ENCODE results near the gene LRRK1. TPM values are rescaled to one million over a fixed set of nuclear protein-coding genes. Genes with fewer than 3 reads are reported as not detected.

The LRRK1 gene
- total RNA-seq, 3 donors from 2014 or later (not counting 1 experiment from before 2014, with no cell fraction given) = 1.2 to 5.5 (median 3.2) TPM

DNA sequence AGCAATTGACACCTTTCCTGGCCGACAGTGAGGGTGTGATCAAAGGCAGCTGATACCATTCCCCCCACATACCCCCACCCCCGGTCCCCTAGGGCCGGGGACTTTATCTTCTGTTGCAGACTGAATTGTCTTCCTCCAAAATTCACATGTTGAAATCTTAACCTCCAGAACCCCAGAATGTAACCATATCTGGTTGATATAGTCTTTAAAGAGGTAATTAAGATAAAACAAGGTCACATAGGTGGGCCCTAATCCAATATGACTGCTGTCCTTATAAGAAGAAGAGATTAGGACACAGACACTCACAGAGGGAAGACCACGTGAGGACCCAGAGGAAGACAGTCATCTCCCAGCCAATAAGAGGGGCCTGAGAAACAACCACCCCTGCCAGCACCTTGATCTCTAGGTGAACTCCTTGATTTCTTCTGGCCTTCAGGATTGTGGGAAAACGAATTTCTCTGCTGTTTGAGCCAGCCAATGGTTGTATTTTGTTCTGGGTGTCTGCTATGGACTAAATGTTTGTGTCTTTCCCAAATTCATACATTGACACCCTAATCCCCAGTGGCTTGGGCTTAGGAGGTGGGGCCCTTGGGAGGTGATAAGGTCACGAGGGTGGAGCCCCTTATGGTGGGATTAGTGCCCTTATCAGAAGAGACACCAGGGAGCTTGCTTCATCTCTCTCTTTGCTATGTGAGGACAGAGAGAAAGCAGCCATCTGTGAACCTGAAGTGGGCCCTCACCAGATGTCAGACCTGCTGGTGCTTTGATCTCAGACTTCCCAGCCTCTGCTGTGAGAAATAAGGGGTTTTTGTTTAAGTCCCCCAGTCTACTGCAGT, 188.7 kb downstream of the LRRK1 start:
- no peaks in the 10 kb centered on the region for H3K4me1 ChIP-seq (ENCODE audit: control insufficient read depth, insufficient read depth, low read length)
- TF ChIP-seq, protein P1, sequence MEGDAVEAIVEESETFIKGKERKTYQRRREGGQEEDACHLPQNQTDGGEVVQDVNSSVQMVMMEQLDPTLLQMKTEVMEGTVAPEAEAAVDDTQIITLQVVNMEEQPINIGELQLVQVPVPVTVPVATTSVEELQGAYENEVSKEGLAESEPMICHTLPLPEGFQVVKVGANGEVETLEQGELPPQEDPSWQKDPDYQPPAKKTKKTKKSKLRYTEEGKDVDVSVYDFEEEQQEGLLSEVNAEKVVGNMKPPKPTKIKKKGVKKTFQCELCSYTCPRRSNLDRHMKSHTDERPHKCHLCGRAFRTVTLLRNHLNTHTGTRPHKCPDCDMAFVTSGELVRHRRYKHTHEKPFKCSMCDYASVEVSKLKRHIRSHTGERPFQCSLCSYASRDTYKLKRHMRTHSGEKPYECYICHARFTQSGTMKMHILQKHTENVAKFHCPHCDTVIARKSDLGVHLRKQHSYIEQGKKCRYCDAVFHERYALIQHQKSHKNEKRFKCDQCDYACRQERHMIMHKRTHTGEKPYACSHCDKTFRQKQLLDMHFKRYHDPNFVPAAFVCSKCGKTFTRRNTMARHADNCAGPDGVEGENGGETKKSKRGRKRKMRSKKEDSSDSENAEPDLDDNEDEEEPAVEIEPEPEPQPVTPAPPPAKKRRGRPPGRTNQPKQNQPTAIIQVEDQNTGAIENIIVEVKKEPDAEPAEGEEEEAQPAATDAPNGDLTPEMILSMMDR (IDR thresholded peaks at IDR 0.05) = no peak
- Mint-ChIP-seq H3K9me3 (no peaks in the 10 kb centered on the region), H3K36me3 (no peaks in the 10 kb centered on the region), H3K27ac (no peak overlapping the region), H3K27me3 (ENCODE audit: low read depth in 2 of 2) (peaks cover 0 to 3% of the 10 kb centered on the region in 2 donors), H3K4me1 (no peaks in the 10 kb centered on the region), H3K4me3 (no peak overlapping the region)
- DNase-seq = no peak
- no peak overlapping the region for H3K27ac ChIP-seq (ENCODE audit: low read length)
- no peak overlapping the region for H3K4me3 ChIP-seq (ENCODE audit: low read length)
- intact Hi-C loops (cut with micrococcal nuclease) = no loop called here
- ATAC-seq = no peak
- H3K36me3 ChIP-seq (ENCODE audit: control insufficient read depth, insufficient read depth, low read length) = no peaks in the 10 kb centered on the region
- WGBS (ENCODE audit: insufficient coverage) = 84% methylated on average over 4 of the region's 6 CpGs
- H3K9me3 ChIP-seq (ENCODE audit: control insufficient read depth, insufficient read depth, low read length) = no peaks in the 10 kb centered on the region
- H3K27me3 ChIP-seq (ENCODE audit: control insufficient read depth, insufficient read depth, low read length) = no peaks in the 10 kb centered on the region

DNA sequence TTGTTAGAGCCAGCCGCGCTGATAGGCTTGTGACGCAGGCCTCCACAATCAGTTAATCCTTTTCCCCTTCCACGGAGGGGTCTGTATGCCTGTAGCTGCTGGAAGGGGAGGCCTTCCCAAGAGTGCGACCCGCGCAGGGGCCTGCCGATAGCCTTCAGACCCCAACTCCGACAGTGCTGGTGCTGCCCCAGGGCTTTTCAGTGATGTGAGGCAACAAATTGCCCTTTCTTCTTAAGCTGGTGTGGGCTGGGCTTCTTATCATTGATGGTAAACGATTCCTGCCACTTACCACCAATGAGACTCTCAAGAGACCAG, 189.3 kb downstream of the LRRK1 start:
- Mint-ChIP-seq H3K27ac (no peak overlapping the region), H3K27me3 (ENCODE audit: low read depth in 2 of 2) (peaks cover 0 to 3% of the 10 kb centered on the region in 2 donors), H3K36me3 (no peaks in the 10 kb centered on the region), H3K4me1 (no peaks in the 10 kb centered on the region), H3K9me3 (no peaks in the 10 kb centered on the region), H3K4me3 (no peak overlapping the region)
- WGBS (ENCODE audit: insufficient coverage) = 99% methylated on average over 10 of the region's 10 CpGs
- DNase-seq = no peak
- Histone ChIP-seq H3K4me1 (ENCODE audit: control insufficient read depth, insufficient read depth, low read length) (no peaks in the 10 kb centered on the region), H3K9me3 (ENCODE audit: control insufficient read depth, insufficient read depth, low read length) (no peaks in the 10 kb centered on the region), H3K4me3 (ENCODE audit: low read length) (no peak overlapping the region), H3K27ac (ENCODE audit: low read length) (no peak overlapping the region), H3K27me3 (ENCODE audit: control insufficient read depth, insufficient read depth, low read length) (no peaks in the 10 kb centered on the region), H3K36me3 (ENCODE audit: control insufficient read depth, insufficient read depth, low read length) (no peaks in the 10 kb centered on the region)
- no peak for ATAC-seq
- TF ChIP-seq, protein P1 (IDR thresholded peaks at IDR 0.05) = no peak
- intact Hi-C loops (cut with micrococcal nuclease) = no loop called here

DNA sequence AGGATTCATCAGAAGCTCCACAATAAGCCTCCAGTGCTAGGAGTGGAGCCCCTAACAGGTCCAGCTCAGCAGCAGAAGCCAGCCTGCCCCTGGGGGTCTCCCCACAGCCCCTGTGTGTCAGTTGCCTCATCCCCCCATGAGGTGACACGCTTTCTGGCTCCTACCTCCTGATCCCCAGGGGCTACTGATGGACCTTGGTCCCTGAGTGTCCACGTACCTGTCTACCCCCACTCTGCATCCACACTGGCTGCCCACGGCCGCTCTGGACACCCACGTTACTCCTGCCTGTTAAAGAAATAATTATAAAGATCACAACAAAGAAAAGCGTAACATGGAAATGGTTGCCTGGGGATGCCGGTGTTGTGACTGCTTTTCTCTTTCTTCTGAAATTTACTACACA, 189.6 kb downstream of the LRRK1 start:
- 92% methylated on average over 6 of the region's 7 CpGs for WGBS (ENCODE audit: insufficient coverage)
- H3K36me3 Mint-ChIP-seq = no peaks in the 10 kb centered on the region
- no peak overlapping the region for H3K4me3 Mint-ChIP-seq
- H3K27ac Mint-ChIP-seq = no peak overlapping the region
- H3K27me3 Mint-ChIP-seq (ENCODE audit: low read depth in 2 of 2) = peaks cover 0 to 3% of the 10 kb centered on the region in 2 donors
- H3K4me1 Mint-ChIP-seq = no peaks in the 10 kb centered on the region
- intact Hi-C loops (cut with micrococcal nuclease) = no loop called here
- DNase-seq (no peak), ATAC-seq (no peak)
- no peaks in the 10 kb centered on the region for H3K9me3 ChIP-seq (ENCODE audit: control insufficient read depth, insufficient read depth, low read length)
- no peak overlapping the region for H3K4me3 ChIP-seq (ENCODE audit: low read length)
- TF ChIP-seq, protein P1 (IDR thresholded peaks at IDR 0.05) = no peak
- no peaks in the 10 kb centered on the region for H3K4me1 ChIP-seq (ENCODE audit: control insufficient read depth, insufficient read depth, low read length)
- H3K27me3 ChIP-seq (ENCODE audit: control insufficient read depth, insufficient read depth, low read length) = no peaks in the 10 kb centered on the region
- no peaks in the 10 kb centered on the region for H3K9me3 Mint-ChIP-seq
- no peaks in the 10 kb centered on the region for H3K36me3 ChIP-seq (ENCODE audit: control insufficient read depth, insufficient read depth, low read length)
- H3K27ac ChIP-seq (ENCODE audit: low read length) = no peak overlapping the region

Measured in natural killer cell (primary cell).